Activated effector memory CD4-positive, alpha-beta T cell treated with Interleukin-2 at 50 U/mL for 16 hours (primary cell): ENCODE data around the gene VGLL4.
"Not testable (repeated sequence)": the region's sequence is repeated elsewhere in the genome, so short reads cannot be mapped to it uniquely, and the experiment has no call there.

Experiments used
- DNase-seq: peaks from one replicate; pipeline ENCODE4 v3.0.0-alpha.2; 2020

VGLL4 gene

DNA sequence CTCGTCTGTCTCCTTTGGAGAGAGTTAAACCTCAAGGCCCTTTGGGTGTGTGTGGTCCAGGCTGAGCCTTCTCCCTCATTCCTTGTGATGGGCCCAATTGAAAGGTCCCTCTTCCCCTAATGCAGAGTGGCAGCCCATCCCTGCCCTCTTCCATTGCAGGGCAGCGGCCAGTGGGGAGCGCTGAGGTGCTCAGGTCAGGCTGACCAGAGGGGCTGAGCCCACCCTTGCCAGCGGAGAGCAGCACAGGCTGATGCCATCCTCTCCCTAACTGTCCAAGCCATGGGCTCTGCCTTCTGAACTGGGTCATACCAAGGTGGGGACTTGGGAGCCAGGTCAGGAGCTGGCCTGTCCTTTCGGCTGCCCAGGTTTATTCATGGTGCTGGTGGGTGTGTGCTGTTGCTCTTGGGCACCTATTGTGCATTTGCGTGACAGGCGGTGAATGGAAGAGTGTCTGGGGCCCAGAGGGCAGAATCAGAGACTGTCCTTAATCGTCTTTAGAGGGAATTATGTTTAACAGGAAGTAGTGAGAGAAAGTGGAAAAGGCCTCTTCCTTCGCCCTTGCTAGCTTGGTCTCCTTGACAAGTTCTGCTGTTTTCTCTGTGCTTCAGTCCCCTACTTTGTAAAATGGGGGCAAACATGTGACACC is 96.9 kb downstream of the VGLL4 start:
- no peak for DNase-seq

DNA sequence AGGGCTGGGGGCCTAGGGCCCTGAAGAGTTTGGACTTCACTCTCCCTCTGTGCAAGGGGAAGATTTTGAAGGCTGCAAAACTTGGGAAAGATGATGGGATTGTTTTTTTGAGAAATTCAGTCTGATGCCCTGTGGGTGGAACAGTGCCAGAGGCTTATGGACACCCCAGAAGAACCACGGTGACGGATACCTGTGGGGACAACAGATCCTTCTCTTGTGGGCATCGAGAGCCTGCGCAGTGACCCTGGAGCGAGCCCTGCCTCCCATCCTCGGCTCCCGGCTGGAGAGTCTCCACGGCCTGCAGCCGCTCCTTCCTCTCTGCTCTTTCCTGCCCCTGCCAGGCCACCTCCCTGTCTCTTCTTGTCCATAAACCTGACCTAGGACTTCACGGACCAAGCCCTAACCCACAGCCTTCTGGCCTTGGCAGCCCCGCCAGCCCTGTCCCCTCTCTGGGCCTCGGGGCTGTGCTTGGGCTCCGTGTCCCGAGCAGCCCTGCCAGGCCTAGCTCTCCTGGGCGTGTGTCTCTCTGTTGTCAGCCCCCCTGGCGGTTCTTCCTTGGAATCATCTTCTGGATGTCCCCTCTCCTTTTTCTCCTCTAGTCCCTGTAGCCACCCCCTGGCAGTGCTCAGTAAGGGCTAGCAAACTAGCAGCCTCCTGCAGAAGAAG is 98.4 kb downstream of the VGLL4 start:
- DNase-seq: no peak

DNA sequence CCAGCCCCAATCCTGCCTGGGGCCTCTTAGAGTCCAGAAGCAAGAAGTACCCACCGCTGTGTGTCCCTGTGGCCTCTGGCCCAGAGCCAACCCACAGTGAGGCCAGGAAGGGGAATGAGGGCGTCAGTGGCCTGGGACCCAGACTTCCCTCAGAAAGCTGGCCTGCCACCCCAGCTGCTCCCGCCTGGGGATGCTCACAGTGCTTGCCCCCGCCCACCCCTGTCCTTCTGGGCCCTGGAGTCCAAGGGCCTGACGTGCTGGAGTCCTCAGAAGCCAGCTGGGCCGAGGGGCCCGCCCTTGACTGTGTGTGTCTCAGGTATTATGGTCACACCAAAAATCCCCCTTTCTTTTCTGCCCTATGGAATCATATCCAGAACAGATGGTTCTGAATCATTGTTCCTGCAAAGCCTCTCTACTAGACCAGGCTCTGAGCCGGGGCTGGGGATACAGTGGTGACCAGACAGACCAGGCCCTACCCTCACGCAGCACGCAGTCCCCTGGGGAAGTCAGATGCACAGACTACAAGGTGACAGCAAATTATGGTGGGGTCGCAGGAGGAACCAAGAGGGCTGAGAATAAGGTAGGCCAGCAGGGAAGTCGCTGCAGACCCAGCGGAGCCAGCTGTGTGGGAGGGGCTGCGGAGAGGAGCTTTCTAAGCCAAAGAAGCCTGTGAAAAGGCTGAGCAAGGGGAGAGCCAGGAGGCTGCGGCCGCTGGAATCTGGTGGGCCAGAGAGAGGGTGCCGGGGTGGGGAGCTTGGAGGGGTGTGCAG is 99.1 kb downstream of the VGLL4 start:
- DNase-seq: no peak

DNA sequence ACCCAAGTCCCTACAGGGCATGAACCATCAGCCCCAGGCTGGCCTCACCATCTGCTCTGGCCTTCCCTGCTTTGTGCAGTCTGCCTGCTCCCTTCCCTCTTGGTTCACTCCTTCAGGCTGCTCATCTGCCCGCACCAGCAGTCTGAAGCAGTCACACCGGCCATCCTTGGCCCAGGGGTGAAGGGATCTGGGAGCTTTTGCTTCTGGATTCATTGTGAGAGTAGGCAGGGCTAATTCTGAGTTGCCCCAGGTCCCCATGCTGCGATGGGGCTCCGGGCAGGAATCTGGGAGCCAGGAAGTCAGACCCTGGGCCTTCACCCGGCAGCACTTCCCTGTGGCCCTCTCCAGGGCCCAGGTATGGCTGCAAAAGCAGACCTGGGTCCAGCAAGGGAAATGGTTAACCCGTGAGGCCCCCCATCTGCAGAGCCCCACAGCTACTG is 99.7 kb downstream of the VGLL4 start:
- no peak for DNase-seq

DNA sequence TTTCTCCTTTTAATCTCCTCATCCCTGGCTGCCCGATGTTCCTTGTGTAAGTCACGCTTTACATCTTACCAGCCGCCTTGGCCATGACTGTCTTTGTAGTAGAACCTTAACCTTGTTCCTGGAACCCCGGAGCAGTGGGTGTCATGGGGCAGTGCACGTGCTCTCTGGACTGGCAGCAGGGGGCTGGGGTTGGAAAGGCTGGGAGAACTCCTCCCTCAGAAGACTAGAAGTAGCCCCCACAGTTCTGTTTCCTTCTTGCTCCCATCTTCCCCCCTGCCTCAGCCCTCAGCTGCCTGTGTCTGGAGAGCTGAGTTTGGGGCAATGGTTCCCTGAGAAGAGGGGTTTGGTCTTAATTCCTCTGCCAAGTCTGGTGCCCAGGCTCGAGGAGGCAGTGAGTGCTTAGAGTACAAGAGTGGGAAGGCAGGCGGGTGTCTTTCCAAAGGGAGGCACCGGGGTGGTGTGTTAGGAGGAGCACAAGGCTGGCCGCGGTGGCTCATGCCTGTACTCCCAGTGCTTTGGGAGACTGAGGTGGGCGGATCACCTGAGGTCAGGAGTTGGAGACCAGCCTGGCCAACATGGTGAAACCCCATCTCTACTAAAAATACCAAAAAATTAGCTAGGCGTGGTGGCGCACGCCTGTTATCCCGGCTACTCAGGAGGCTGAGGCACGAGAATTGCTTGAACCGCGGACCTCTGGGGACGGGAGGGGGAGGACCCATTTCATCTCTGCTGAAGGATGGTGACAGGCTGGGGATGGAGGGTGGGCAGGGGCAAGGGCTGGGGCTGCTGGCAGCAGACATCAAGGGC is 100.4 kb downstream of the VGLL4 start:
- DNase-seq: no peak

DNA sequence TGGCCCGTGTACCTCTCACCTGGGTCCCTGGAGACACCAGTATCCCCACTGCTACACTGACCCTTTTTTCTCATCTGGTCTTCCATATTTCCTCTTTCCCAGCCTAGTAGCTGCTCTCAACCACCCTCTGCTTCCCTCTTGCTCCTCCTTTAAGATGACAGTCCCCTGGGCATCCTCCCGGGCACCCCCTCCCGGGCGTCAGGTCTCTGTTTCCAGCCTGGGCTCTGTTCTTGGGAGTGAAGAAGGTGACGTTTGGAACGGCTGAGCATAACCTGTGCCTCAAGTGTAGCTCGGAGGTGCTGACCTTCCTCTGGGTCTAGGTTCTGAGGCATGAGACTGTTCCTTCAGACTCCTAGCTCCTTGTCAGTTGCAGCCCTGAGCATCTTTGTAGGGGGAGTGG is 101.2 kb downstream of the VGLL4 start:
- DNase-seq: no peak

DNA sequence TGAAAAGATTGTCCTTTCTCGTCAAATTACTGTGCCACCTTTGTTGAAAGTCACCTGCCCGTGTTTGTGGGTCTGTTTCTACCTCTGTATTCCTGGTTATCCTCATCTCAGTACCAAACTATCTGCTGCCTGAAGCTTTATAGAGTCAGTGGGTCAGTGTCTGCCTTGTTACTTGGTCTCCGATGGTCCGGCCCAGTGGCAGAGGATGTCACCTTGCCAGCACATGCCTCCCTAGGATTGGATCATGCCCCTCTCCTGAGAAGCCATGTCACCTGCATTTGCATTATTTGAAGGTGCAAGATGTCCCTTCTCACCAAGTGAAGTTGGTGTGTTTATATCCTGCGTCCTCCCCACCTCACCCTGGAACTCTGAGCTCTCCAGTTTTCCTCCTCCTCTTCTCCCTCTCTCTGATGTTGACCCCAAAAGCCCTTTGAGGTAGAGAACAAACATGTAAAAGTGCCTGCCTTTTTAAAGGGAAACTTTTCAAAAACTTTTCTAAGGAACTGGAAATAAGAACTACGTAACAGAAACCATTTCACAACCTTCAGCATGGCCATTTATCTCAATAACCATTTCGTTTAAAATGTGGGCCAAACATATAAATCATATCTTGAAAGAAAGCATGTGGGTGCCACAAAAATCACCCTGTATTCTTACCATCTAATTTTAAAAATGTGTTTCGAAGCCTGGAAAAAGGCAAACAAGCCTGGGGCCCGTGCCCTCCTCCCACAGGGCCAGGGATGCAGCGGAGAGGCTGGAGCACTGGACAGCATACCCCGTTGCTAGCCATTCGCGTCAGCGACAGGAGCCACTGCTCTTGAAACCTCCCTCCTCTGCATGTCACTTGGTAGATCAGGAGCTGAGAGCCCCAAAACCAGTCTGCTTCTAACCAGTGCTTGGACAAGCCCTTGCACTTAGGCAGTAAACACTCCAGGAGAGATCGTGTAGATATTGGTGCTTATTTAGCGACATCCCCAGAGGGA is 102.1 kb downstream of the VGLL4 start:
- no peak for DNase-seq

DNA sequence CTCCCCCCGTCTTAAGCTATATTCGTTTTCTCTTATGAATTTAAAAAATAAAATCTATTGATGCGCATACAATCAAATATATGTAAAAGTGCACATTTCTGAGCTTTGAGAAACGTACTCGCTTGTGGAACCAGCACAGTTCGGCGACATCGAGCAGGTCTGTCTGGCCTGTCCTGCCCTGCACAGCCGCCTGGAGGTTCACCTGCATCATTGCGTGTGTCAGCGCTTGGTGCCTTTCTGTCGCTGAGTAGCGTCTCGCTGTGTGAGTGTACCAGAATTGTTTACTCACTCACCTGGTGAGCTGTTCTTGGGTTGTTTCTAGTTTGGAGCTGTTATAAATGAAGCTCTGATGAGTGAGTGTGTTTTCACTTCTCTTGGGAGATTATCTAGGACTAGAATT is 104.0 kb downstream of the VGLL4 start:
- DNase-seq: no peak

DNA sequence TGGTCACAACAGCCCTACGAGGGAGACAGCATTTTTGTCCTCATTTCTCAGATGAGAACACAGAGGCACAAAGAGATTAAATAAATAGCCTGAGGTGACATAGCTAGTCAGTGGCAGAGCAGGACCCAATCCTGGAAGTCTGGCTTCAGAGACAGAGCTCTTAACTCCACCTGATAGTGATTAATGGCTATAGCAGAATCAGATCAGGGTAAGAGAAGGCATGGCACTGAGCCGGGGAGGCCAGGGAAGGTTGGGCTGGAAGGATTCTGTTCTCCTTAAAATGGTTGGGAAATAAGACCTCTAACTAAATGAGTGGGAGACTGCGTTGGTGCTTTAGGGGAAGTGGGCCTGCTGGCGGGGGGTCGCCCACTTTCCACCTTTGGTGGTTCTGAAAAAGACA is 104.5 kb downstream of the VGLL4 start:
- no peak for DNase-seq

DNA sequence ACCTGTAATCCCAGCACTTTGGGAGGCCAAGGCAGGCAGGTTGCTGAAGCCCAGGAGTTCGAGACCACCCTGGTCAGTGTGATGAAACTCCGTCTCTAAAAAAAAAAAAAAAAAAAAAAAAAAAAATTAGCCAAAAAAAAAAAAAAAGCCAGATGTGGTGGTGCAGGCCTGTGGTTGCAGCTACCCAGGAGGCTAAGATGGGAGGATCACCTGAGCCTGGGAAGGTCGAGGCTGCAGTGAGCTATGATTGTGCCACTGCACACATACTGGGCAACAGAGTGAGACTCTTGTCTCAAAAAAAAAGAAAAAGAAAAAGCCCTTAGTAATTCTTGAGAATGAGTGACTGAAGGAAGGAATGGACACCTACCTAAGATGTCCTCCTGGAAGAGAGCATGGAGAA is 105.1 kb downstream of the VGLL4 start:
- DNase-seq: no peak

DNA sequence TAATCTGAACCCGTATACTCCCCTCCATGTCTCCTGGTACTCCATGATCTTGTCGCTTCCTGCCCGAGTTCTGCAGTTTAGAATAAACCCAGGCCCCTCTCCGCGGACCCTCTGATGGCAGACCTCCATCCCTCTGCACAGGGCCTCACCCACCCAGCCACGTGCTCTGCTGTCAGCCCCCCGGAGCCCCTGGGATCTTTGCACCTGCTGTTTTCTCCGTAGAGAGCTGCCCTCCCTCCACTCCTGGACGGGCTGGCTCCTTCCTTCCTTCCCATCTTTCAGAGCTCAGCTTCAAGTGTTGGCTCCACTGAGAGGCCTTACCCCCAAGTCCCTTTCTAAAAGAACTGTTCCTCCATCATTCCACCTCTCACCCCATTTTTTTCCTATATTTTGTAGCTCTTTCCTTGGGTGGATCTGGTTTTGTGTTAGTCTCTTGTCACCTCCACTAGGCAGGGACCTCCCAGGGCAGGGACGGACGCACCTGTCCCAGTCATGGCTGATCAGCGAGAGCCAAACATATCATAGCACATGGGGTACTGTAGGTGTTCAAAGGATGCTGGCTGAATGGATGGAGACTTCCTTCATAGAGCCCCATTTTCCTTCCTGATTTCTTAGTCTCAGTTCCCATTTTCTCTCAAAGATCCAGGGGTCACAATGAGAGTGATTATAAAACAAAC is 106.6 kb downstream of the VGLL4 start:
- no peak for DNase-seq

DNA sequence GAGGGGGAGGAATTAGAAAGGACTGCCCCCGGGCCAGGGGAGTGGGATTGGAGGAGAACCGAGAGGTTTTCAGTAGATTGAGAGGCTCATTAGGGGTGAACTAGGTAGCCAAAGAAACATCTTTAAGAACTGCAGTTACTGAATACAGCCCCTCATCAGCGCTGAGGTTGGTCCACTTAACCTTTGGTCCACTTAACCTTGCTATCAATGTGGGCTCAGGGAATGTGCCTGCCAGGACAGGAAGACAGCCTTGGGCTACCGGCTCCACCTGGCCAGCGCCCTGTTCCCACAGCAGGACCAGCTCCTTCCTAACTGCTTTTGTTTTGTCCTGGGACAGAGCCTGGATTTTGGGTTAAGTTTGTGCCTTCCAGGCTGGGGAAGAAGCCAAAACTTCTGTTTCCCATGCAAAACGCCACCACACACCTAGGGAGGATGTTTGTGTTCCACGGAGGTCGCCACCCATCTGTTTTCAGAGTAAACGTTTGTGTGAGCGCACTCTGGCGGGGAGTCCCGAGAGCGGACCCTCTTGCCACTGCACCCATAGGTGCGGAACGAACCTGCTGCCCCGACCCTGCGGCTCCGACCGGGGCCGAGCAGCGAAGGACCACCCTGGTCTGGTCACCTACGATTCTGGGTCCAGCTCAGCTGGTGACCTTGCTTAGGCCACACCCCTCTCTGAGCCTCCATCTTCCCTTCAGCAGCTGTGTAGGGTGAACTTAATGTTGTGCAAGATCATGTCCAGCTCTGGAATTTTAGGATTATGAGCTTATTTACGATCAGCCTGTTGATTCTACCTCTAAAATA is 107.4 kb downstream of the VGLL4 start:
- DNase-seq: no peak

DNA sequence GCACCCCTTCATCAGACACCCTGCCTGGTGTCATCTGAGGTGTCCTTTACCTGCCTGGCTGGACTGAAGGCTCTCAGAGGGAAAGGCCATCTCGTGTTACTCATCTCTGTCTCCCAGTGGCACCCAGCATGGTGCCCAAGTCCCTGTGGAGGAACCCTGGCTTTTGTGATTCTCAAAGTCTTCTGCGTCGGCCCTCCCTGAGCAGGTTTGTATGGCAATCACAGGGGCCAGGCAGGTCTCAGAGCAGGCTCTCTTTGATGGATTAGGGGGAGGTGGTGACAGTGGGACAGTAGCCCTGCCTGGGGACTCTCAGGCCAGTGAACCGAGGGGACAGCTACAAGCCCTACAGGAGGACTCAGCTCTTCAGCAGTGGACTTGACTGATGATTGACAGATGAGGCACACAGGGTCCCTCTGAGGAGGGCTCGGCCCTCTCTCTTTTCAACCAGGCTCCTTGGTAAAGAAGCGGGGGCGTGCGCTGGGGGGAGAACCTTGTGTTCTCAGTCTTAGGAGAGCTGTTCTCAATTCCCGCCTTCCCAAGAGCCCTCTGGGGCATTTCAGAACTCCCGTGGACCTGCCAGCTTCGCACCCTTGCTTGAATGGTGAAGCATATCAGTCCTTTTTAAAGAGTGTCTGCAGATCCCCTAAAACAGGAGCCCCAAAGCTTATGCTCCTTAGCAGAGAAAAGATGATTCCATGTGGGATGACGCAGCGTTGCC is 108.3 kb downstream of the VGLL4 start:
- DNase-seq: no peak

DNA sequence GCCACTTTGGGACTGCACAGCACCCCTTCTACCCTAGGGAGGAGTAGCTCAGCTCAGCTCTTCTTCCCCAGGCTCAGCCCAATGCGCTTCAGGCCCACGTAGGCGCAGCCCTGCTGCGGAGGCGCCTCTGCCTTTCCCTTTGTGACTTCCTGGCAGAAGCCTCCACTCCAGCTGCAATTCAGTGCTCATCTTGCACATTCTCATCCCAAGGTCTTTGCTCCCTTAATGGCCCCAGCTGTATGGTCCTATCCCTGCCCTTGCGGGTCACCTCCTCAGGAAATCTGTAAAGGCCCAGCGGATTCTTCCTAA is 109.0 kb downstream of the VGLL4 start:
- DNase-seq: no peak

DNA sequence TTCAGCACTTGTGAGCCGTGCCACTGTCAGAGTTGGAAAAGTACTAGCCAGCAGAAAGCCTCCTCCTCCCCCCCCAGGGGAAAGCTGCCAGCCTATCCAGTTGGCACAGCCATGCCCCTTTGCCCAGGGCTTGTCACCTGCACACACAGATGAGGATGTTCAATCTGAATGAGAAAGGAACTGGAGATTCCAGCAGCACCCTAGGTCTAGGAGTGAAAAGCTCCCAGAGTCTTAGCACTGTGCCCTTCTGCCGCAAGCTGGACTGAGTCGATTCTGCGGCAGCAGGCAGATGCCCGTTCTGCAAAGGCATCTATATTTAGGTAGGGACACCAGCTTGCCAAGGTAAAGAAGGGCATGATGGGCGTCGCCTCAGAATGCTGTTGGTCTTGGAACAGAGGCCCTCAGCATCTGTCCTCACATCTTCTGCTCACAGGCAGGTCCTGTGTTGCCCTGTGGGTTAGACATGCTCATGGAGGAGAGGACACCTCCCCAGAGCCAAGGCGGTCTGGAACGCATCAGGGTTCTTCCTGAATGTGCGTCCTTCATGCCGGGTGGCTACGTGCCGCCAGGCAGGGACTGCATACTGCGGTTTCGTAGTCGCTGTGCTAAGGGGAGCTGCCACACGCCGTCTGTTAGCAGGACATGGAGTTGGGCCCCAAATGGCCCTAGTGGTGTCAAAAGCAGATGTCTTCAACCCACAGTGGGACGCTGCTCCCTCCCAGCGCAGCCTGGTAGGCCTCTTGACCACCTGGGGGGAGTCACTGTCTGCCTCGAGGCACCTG is 109.5 kb downstream of the VGLL4 start:
- DNase-seq: no peak

DNA sequence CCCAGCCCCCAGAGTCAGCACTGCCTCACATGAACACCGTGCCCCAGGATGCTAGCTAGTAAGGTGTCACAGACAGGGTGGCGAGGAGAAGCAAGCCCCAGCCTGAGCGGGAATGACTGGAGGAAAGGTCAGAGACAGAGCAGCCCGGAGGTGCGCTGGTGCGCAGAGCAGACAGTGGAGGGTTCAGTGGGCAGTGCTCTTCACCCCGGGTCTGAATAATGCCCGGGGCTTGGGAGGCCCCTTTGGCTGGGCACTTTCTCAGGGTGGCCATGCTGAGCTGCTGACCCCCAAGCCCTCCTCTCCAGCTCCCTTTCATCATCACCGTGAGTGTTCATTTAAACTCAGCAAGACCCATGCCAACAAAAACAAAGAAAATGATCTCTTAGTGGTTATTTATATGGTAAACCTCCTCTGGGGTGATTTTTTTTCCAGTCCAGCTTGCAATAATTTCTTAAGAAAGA is 110.8 kb downstream of the VGLL4 start:
- DNase-seq: no peak

DNA sequence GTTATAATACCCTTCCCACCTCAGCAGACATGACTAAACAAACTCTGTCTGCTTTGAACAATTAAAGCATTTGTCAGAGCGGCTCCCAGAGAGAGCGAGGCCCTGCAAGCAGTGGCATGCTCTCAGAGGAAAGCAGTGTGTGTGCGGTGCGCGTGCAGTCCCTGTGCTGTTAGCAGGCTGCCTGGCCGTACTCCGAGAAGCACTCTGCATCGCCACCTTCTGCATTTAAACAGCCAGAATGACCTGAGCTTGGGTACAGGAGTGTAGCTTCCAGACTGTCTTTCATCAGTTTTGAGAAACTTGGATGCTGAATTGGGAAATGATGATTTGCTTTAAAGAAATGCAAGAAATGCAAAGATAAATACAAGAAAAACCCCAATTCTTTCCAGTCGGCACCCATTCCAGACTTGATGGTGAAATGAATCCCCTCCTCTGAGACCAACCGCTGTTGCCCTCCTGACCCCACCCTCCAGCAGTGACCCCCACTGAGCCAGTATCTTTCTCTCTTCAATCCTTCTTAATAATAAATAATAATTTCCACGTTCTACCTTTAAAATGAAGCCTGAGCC is 113.5 kb downstream of the VGLL4 start:
- no peak for DNase-seq

DNA sequence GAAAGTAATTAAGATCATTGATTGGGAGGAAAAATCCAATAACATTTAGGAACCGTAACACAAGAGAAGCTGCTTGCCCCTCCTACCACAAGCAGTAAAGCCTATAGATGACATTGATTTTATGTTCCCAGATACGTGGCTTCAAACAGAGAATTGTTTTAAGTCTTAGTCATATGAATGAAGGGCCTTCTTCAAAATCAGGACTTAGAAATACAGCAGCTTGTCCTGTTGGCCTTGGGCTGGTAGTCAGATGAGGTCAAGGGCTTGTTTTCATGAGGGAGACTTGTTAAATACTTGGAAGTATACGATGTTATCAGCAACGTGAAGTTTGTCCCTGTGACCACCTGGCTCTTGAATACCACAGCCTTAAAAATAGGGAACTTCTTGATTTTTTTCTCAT is 114.4 kb downstream of the VGLL4 start:
- DNase-seq: no peak

DNA sequence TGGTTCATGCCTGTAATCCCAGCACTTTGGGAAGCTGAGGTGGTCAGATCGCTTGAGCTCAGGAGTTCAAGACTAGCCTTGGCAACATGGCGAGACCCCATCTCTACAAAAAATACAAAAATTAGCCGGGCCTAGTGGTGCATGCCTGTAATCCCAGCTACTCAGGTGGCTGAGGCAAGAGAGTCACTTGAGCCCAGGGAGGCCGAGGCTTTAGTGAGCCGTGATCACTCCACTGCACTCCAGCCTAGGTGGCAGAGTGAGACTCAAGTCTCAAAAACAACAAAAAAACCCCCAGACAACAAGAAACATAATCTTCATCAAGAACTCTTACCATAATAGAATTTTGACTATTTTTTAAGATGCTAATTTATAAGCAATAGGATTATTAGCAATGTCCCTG is 117.6 kb downstream of the VGLL4 start:
- DNase-seq: not testable (repeated sequence)
